A673 (cell line): Measurements from ENCODE around the gene LRRC74A.

Experiments used
- CTCF ChIP-seq: fragments of 300-800, 200-600 bp; sonication (generic); conservative IDR thresholded peaks from 2 replicates; pipeline ENCODE4 v1.5.1; 2017; ENCODE audit warnings: low read depth, mild to moderate bottlenecking, antibody characterized with exemption, low read length, moderate library complexity, mixed read lengths
- EZH2 ChIP-seq: fragments of 200-600 bp; sonication (generic); IDR thresholded peaks from 2 replicates; pipeline ENCODE4 v1.6.1; 2017; ENCODE audit warnings: borderline replicate concordance, low read depth, mild to moderate bottlenecking, mixed read lengths, antibody characterized with exemption, low read length; ENCODE audit not compliant: poor library complexity, severe bottlenecking

GRCh38 chr14:76781648-76782051 lies 44.6 kb upstream of the LRRC74A start:
- TF ChIP-seq CTCF (no peak), EZH2 (no peak)
